HUES48 (cell line): ENCODE measurements around the gene MSI2.

ENCODE experiments used
- H3K27ac ChIP-seq: one replicate; pipeline ENCODE4 v1.7.0; 2013; ENCODE audit warnings: low read depth, low read length, inconsistent platforms
- H3K27me3 ChIP-seq: 2 replicates; pipeline ENCODE4 v1.6.1; 2013; ENCODE audit warnings: mild to moderate bottlenecking, low read length; ENCODE audit not compliant: control insufficient read depth, insufficient read depth
- H3K36me3 ChIP-seq: 2 replicates; pipeline ENCODE4 v1.6.1; 2013; ENCODE audit warnings: low read length; ENCODE audit not compliant: control insufficient read depth, insufficient read depth
- H3K4me1 ChIP-seq: 2 replicates; pipeline ENCODE4 v1.6.1; 2013; ENCODE audit warnings: mild to moderate bottlenecking, low read length; ENCODE audit not compliant: control insufficient read depth, insufficient read depth
- H3K4me3 ChIP-seq: 2 replicates; pipeline ENCODE4 v1.5.1; 2013; ENCODE audit warnings: mild to moderate bottlenecking, low read depth, low read length
- H3K9ac ChIP-seq: 2 replicates; pipeline ENCODE4 v1.6.1; 2013; ENCODE audit warnings: mild to moderate bottlenecking, low read depth, low read length, moderate library complexity
- H3K9me3 ChIP-seq: 2 replicates; pipeline ENCODE4 v1.6.1; 2013; ENCODE audit warnings: low read length; ENCODE audit not compliant: control insufficient read depth, insufficient read depth

The MSI2 gene

DNA sequence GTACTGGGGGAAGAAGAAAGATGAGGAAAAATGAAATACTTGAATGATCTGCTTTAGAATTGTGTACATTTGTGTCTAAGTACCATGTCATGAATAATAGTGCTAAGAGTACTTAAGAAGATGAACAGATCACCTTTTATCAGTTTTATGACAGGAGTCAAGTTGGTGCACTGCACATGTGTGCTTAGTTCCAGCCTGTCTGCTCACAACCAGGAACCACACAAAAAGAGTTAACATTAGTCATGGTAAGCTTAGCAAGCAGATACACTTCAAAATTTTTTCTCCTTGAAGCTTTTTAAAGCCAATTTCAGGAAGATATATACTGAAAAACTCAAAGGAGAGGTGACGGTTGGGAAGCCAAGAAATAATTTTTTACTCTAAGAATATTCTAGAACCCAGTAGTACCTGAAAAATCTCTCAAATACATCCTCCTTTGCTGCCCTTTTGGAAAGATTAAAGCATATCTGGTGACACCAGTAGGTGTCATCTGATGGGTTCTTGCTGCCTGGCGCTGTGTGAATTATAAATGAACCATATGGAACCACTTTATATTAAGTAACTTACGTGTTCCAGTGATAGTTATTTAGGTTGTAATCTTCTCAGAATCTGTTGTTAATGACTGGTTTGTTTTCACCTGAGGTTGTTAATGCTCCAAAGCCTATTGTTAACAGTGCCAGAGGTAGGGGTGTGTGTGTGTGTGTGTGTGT is 93.4 kb downstream of the MSI2 start:
- Histone ChIP-seq H3K9me3 (no peaks in the 10 kb centered on the region), H3K4me3 (no peak overlapping the region), H3K4me1 (0 out of 2 replicates have a peak, but pooled peaks cover 3% of the 10 kb centered on the region), H3K27me3 (no peaks in the 10 kb centered on the region), H3K27ac (no peak overlapping the region), H3K9ac (no peak overlapping the region), H3K36me3 (peaks cover 18% of the 10 kb centered on the region)

DNA sequence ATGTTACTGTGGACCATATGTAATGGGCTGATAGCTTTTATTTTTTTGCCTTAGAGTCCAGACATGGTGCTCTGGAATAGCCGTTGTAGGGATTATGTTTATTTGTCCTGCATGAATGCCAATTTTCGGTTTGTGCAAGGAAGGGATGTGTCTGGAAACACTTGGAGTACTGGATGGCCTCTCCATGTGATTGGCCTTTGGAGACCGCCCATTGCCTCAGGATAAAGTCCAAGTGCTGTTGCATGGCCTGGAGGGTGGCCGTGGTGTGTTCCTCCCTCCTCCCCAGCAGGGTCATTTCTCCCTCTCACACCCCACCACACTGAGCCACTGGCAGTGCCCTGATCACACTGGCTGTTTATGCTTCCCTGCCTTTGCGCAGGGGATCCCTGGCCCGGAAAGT is 93.9 kb downstream of the MSI2 start:
- Histone ChIP-seq H3K9ac (no peak overlapping the region), H3K36me3 (peaks cover 18% of the 10 kb centered on the region), H3K4me1 (0 out of 2 replicates have a peak, but pooled peaks cover 3% of the 10 kb centered on the region), H3K27ac (no peak overlapping the region), H3K9me3 (no peaks in the 10 kb centered on the region), H3K4me3 (no peak overlapping the region), H3K27me3 (no peaks in the 10 kb centered on the region)

DNA sequence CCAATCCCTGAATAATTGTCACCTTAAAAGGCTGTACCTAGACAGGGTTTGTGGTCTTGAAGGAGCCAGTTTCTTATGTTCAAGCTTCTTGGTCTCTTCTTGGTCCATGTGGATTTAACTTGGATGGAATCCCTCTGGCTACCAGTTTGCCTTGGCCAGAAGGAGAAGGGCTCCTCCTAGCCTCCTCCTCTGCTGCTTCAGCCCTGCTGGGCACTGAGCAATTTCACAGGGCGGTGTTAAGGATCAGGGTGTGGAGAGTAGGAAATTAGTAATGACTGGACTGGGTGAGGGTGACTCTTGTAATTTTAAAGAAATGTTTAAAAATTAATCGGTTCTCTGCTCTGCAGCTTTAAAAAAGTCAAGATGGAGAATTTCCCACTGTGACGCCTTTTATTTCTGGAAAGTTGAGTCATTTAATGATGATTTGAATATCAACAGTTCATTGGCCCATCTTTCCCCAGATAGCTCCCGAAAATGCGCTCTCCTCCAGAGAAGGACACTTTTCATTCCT is 96.4 kb downstream of the MSI2 start:
- H3K4me1 ChIP-seq = peaks cover 17% of the 10 kb centered on the region
- no peaks in the 10 kb centered on the region for H3K9me3 ChIP-seq
- H3K27me3 ChIP-seq = no peaks in the 10 kb centered on the region
- H3K9ac ChIP-seq = no peak overlapping the region
- H3K4me3 ChIP-seq = no peak overlapping the region
- peaks cover 8% of the 10 kb centered on the region for H3K36me3 ChIP-seq
- no peak overlapping the region for H3K27ac ChIP-seq

DNA sequence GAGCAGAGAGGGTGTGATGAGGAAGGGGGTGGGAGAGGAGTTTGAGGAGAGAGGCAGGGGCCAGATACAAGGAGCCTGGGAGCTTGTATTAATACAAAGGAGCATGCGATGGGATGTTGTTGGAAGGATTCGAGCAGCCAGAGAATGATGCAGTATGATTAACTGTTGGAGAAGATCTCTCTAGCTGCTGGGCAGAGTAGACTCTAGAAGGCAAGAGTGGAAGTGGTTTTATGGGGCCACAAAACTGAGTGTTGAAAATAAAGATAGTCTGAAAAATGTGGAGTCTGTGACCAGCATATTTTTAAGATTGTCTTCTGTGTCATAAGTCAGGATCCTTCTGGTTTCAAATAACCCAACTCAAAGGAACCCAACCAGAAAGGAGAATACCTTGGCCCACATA is 98.3 kb downstream of the MSI2 start:
- no peak overlapping the region for H3K9ac ChIP-seq
- no peaks in the 10 kb centered on the region for H3K9me3 ChIP-seq
- peaks cover 17% of the 10 kb centered on the region for H3K4me1 ChIP-seq
- no peak overlapping the region for H3K4me3 ChIP-seq
- H3K27ac ChIP-seq = no peak overlapping the region
- H3K27me3 ChIP-seq = no peaks in the 10 kb centered on the region
- no peaks in the 10 kb centered on the region for H3K36me3 ChIP-seq

DNA sequence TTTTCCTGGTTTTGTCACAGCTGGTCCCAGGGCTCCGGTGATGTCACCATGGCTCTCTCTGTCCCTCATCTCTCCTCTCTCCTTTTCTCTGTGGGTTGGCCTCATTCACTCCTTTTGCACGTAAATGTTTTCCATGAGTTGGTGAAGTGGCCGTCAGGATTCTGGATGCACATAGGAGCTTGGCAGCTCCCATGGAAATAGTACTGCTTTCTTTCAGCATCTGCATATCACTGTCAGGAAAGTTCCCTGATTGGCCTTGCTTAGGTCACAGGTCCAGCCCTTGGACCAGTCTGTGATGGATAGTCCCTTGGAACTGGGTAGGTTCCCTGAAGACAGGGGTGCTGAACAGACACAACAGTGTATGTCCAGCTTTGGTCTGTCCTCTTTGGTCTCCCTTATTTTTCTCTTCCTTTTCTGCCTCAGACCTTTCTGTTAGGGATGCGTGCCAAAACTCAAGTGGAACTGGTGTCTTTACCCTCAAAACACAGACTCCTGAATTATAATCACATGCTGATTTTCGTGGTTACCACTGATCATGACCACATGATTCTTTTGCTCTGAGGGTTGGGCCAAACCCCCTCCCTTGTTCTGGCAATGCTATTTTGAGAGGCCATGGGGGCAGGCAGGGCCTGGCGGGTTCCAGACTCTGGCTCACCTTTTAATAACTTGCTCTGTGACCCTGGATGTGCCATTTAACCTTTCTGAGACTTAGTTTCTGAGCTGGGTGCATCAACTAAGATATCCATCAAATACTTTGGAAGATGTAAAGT is 99.0 kb downstream of the MSI2 start:
- H3K9ac ChIP-seq = no peak overlapping the region
- no peaks in the 10 kb centered on the region for H3K27me3 ChIP-seq
- H3K4me3 ChIP-seq = no peak overlapping the region
- no peak overlapping the region for H3K27ac ChIP-seq
- no peaks in the 10 kb centered on the region for H3K9me3 ChIP-seq
- H3K36me3 ChIP-seq = no peaks in the 10 kb centered on the region
- peaks cover 17% of the 10 kb centered on the region for H3K4me1 ChIP-seq

DNA sequence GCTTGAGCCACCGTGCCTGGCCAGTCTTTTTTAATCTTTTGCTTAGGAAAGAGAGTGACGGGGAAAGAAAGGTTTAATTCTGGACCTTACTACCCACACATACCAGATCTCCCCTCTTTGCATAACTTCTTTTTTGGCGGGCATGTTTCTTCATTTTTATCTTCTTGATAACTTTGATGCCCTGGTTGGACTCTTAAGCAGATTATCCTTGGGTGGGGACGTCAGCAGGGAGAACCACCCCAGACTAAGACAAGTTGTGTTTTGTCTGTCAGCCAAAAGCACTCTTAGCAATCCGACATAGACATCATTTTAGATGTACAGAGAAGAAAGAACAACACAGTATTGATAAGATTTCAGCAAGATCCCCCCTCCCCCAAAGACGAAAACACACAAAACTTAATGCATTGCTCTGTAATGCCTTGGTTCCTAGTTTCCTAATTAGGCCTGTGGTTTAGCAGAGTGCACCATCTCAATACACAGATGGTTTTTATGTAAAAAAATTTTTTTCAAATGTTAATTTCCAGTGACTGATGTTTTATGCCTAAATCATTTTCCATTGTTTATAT is 99.9 kb downstream of the MSI2 start:
- no peaks in the 10 kb centered on the region for H3K9me3 ChIP-seq
- no peak overlapping the region for H3K9ac ChIP-seq
- no peak overlapping the region for H3K4me3 ChIP-seq
- H3K4me1 ChIP-seq = peaks cover 17% of the 10 kb centered on the region
- peak overlapping the region; percentile 69 for H3K27ac ChIP-seq
- H3K36me3 ChIP-seq = no peaks in the 10 kb centered on the region
- no peaks in the 10 kb centered on the region for H3K27me3 ChIP-seq

DNA sequence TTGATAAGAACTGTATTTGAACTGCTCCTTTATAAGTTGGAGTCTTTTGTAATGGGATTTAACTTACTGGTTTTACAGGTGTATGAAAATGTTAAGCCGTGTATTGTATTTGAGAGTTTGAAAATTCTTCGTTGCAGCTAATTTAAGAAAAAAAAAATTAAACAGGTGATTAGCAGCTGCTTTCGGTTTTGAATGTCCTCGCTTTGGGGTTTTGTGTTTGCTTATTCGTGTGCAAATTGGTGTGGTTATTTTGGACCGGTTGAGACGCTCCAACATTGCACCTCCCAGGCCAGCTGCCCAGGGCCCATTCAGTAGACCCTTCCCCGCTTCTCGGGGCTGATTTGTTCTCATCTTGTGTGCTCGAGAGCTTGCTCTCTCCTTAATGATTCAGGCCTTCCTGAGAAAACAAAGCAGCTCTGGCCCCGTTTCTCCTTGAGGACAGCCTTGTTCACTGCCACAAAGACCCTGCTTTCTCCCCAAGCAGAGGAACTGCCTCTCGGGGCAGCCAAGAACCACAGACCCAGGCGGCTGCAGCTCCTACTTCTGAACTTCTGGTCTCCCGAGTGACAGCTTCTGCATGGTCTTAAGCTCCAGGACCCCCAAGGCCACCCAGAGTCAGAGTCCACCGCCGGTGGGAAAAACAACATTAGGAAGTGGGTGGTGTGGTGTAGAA is 100.5 kb downstream of the MSI2 start:
- Histone ChIP-seq H3K36me3 (no peaks in the 10 kb centered on the region), H3K27ac (peak overlapping the region; percentile 69), H3K9me3 (no peaks in the 10 kb centered on the region), H3K4me3 (no peak overlapping the region), H3K4me1 (peaks cover 17% of the 10 kb centered on the region), H3K27me3 (no peaks in the 10 kb centered on the region), H3K9ac (peak overlapping the region; percentile 14; the same call in 1 of the 2 replicates)

DNA sequence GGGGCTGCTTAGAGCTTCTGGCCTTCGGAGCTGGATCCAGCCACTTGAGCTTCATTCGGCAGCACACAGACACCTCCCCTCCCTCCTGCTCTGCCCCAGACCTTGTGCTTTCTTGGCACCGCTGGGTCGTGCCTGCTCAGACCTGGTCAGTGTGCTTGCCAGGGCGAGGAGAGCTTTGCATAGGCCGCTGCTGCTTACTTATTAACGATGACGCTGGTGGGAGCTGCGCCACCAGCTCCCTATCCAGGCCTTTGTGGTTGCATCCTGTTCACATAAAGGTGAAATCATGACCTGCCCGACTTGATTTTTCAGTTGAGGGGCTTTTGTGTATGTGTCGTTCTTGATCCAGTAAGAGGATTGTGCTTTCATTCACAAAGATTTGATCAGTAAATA is 101.1 kb downstream of the MSI2 start:
- Histone ChIP-seq H3K4me3 (no peak overlapping the region), H3K9ac (peak overlapping the region; percentile 14; the same call in 1 of the 2 replicates), H3K36me3 (no peaks in the 10 kb centered on the region), H3K27ac (peak overlapping the region; percentile 69), H3K4me1 (peaks cover 17% of the 10 kb centered on the region), H3K9me3 (no peaks in the 10 kb centered on the region), H3K27me3 (no peaks in the 10 kb centered on the region)

DNA sequence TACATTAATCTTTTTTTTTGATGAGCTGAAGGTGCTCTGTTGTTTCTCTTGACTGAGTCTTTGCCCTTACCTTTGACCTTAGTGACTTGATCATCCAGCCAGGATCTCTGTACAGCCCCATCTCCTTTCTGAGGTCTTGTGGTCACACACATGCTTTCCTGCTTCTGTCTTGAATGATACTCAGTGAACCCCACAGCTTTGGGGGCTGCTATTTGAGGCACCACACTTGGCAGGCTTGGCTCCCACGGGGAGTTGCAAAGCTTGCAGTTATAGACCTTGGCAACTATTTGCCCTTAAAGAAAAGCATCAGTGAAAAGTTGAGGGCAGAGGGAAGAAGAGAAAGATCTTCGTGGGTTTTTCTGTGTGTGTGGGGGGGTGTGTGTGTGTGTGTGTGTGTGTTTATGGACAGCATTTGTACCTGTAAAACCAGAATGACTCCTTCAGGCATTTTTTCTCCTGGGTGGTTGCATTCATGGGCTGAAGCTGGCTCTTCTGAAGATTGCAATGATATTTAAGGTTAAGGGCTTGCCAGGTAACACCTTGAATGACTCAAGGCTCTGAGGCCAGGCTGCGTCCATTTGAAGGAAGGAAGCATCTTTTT is 101.6 kb downstream of the MSI2 start:
- H3K36me3 ChIP-seq = no peaks in the 10 kb centered on the region
- no peak overlapping the region for H3K4me3 ChIP-seq
- H3K9me3 ChIP-seq = no peaks in the 10 kb centered on the region
- no peak overlapping the region for H3K27ac ChIP-seq
- H3K4me1 ChIP-seq = peaks cover 17% of the 10 kb centered on the region
- no peaks in the 10 kb centered on the region for H3K27me3 ChIP-seq
- no peak overlapping the region for H3K9ac ChIP-seq

DNA sequence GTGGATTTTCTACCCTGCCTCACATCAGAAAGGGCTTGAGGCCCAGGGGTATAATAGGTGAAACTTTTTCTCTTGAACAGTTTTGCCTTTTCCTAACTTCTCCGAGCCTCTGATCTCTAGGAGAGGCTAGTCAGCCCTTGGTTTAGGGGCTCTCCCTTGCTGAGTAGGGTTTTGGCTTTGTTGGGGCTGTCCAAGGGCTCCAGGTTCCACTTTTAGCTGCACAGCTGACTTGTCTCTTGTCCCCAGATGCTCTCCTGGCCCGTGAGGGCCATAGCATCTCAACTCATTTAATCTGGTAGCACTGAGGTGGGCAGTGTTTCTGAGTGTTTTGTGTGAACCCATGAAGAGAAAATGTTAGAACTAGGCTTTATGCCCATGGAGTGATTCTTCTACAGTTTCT is 103.9 kb downstream of the MSI2 start:
- H3K9me3 ChIP-seq = no peaks in the 10 kb centered on the region
- no peak overlapping the region for H3K27ac ChIP-seq
- no peak overlapping the region for H3K9ac ChIP-seq
- H3K4me1 ChIP-seq = peaks cover 23% of the 10 kb centered on the region
- no peaks in the 10 kb centered on the region for H3K36me3 ChIP-seq
- H3K27me3 ChIP-seq = no peaks in the 10 kb centered on the region
- H3K4me3 ChIP-seq = no peak overlapping the region
